H1 (cell line): ENCODE results near the gene CUBN. TPM values are rescaled to one million over a fixed set of nuclear protein-coding genes. Genes with fewer than 3 reads are reported as not detected.

Experiments
- CTCF ChIA-PET: fragments of 300-600 bp; sonication (Branson Sonifier 250); formaldehyde crosslinking; loops from one replicate; lab custom pipeline; 2021; ENCODE audit not compliant: partially characterized antibody; lab: Charles Lee
- POLR2A ChIA-PET: fragments of 300-600 bp; sonication (Branson Sonifier 250); formaldehyde crosslinking; loops from one replicate; lab custom pipeline; 2021; ENCODE audit warnings: inconsistent platforms; ENCODE audit not compliant: partially characterized antibody; lab: Charles Lee
- DNase-seq, 2 experiments: peaks; one replicate each; pipeline versions ENCODE4 v3.0.0 to v3.0.0-alpha.2; 2010 to 2022; ENCODE audit warnings: low spot score in 2 of 2, low read depth in 1 of 2, mixed read lengths in 1 of 2
- FAIRE-seq: peaks from 2 replicates; lab custom pipeline; 2011; peaks lifted over from hg19 to GRCh38; lab: Jason Lieb, UNC
- H2AFZ ChIP-seq: 2 replicates; pipeline ENCODE4 v1.8.1; 2012; ENCODE audit warnings: low read length, inconsistent platforms
- H2AK5ac ChIP-seq: 2 replicates; pipeline ENCODE4 v1.6.1; 2013; ENCODE audit warnings: low read depth, low read length
- H2BK120ac ChIP-seq: replicated peaks from 2 replicates; pipeline ENCODE3; 2013; ENCODE audit warnings: low read depth, low read length, inconsistent platforms
- H2BK12ac ChIP-seq: 2 replicates; pipeline ENCODE4 v1.6.1; 2013; ENCODE audit warnings: low read depth, low read length
- H2BK15ac ChIP-seq: 2 replicates; pipeline ENCODE4 v1.6.1; 2013; ENCODE audit warnings: low read length
- H2BK20ac ChIP-seq: 2 replicates; pipeline ENCODE4 v1.6.1; 2013; ENCODE audit warnings: low read length
- H2BK5ac ChIP-seq: 2 replicates; pipeline ENCODE4 v1.6.1; 2013; ENCODE audit warnings: low read depth, low read length
- H3K14ac ChIP-seq: 2 replicates; pipeline ENCODE4 v1.6.1; 2013; ENCODE audit warnings: inconsistent platforms; ENCODE audit not compliant: insufficient read length
- H3K18ac ChIP-seq: 2 replicates; pipeline ENCODE4 v1.6.1; 2013; ENCODE audit warnings: low read length; ENCODE audit errors: extremely low read depth
- H3K23ac ChIP-seq: 2 replicates; pipeline ENCODE4 v1.6.1; 2013; ENCODE audit warnings: inconsistent platforms; ENCODE audit not compliant: insufficient read length
- H3K23me2 ChIP-seq: 2 replicates; pipeline ENCODE4 v1.6.1; 2013; ENCODE audit warnings: low read depth, low read length
- H3K27ac ChIP-seq: 2 replicates; pipeline ENCODE4 v1.6.1; 2011; ENCODE audit warnings: low read depth, low read length, inconsistent platforms
- H3K27me3 ChIP-seq, 4 experiments: replicated peaks in 1 of 4; 1 replicate in 1 of 4; 2 replicates in 3 of 4; pipeline versions ENCODE4 v1.6.1 to v1.8.1; 2011 to 2013; ENCODE audit warnings: low read length in 3 of 4, mild to moderate bottlenecking in 3 of 4, inconsistent platforms in 2 of 4, mixed read lengths in 2 of 4, moderate library complexity in 1 of 4; ENCODE audit not compliant: control insufficient read depth in 3 of 4, insufficient read depth in 3 of 4; ENCODE audit errors: extremely low read depth in 1 of 4
- H3K36me3 ChIP-seq, 4 experiments: 2 replicates each; pipeline versions ENCODE4 v1.6.1 to v1.8.1; 2011 to 2013; ENCODE audit warnings: mild to moderate bottlenecking in 4 of 4, low read length in 3 of 4, moderate library complexity in 2 of 4, control low read depth in 1 of 4, inconsistent platforms in 1 of 4; ENCODE audit not compliant: insufficient read depth in 4 of 4, control insufficient read depth in 2 of 4
- H3K4ac ChIP-seq: replicated peaks from 2 replicates; pipeline ENCODE3; 2013; ENCODE audit warnings: low read length, low read depth, mixed read lengths, inconsistent platforms; ENCODE audit not compliant: insufficient read length
- H3K4me1 ChIP-seq, 4 experiments: replicated peaks in 1 of 4; 1 replicate in 1 of 4; 2 replicates in 3 of 4; pipeline versions ENCODE4 v1.6.1 to v1.8.1; 2011 to 2013; ENCODE audit warnings: low read length in 3 of 4, inconsistent platforms in 2 of 4, mixed read lengths in 1 of 4; ENCODE audit not compliant: insufficient read depth in 4 of 4, control insufficient read depth in 3 of 4
- H3K4me2 ChIP-seq, 2 experiments: 2 replicates each; pipeline versions ENCODE4 v1.6.1 to v1.8.1; 2011 to 2013; ENCODE audit warnings: low read depth in 2 of 2, low read length in 2 of 2, control low read depth in 1 of 2, inconsistent platforms in 1 of 2, mild to moderate bottlenecking in 1 of 2; ENCODE audit not compliant: insufficient read depth in 1 of 2
- H3K4me3 ChIP-seq, 4 experiments: fragments of 200-600, 300-600 bp in 1 of 4; sonication (generic), shearing (Covaris generic), sonication (Bioruptor Twin) in 1 of 4; 2 replicates each; pipeline versions ENCODE4 v1.5.1 to v1.8.1; 2011 to 2016; ENCODE audit warnings: low read length in 4 of 4, low read depth in 3 of 4, control low read depth in 2 of 4, inconsistent platforms in 2 of 4, mild to moderate bottlenecking in 2 of 4, mixed read lengths in 1 of 4, moderate library complexity in 1 of 4; ENCODE audit not compliant: insufficient read depth in 2 of 4; ENCODE audit errors: extremely low read depth in 1 of 4
- H3K56ac ChIP-seq: replicated peaks from 2 replicates; pipeline ENCODE3; 2013; ENCODE audit warnings: low read depth, mild to moderate bottlenecking, mixed read lengths, low read length, inconsistent platforms; ENCODE audit not compliant: insufficient read length
- H3K79me1 ChIP-seq: 2 replicates; pipeline ENCODE4 v1.6.1; 2013; ENCODE audit warnings: low read depth, low read length, control low read depth
- H3K79me2 ChIP-seq, 2 experiments: 2 replicates each; pipeline versions ENCODE4 v1.6.1 to v1.8.1; 2012 to 2013; ENCODE audit warnings: low read length in 2 of 2, mild to moderate bottlenecking in 2 of 2, inconsistent platforms in 1 of 2; ENCODE audit not compliant: insufficient read depth in 2 of 2, control insufficient read depth in 1 of 2
- H3K9ac ChIP-seq, 4 experiments: replicated peaks in 1 of 4; 1 replicate in 1 of 4; 2 replicates in 3 of 4; pipeline versions ENCODE4 v1.6.1 to v1.8.1; 2011 to 2013; ENCODE audit warnings: low read depth in 3 of 4, low read length in 3 of 4, control low read depth in 2 of 4, mild to moderate bottlenecking in 2 of 4, moderate library complexity in 2 of 4, inconsistent platforms in 1 of 4; ENCODE audit errors: extremely low read depth in 1 of 4
- H3K9me3 ChIP-seq, 2 experiments: 2 replicates each; pipeline versions ENCODE4 v1.6.1 to v1.8.1; 2012 to 2013; ENCODE audit warnings: mild to moderate bottlenecking in 2 of 2, moderate library complexity in 2 of 2, control low read depth in 1 of 2, inconsistent platforms in 1 of 2, low read depth in 1 of 2, low read length in 1 of 2, mixed read lengths in 1 of 2; ENCODE audit not compliant: insufficient read depth in 2 of 2
- H4K20me1 ChIP-seq, 2 experiments: replicated peaks in 1 of 2; 2 replicates each; pipeline versions ENCODE3 to v1.8.1; 2011 to 2013; ENCODE audit warnings: inconsistent platforms in 2 of 2, low read length in 2 of 2, mild to moderate bottlenecking in 1 of 2; ENCODE audit not compliant: insufficient read depth in 2 of 2, control insufficient read depth in 1 of 2
- H4K5ac ChIP-seq: 2 replicates; pipeline ENCODE4 v1.6.1; 2013; ENCODE audit warnings: low read length, low read depth, mixed read lengths, inconsistent platforms; ENCODE audit not compliant: insufficient read length
- H4K8ac ChIP-seq: 2 replicates; pipeline ENCODE4 v1.8.0; 2013; ENCODE audit warnings: mild to moderate bottlenecking, moderate library complexity, low read length, inconsistent platforms; ENCODE audit not compliant: insufficient read depth; ENCODE audit errors: extremely low read depth
- H4K91ac ChIP-seq: replicated peaks from 2 replicates; pipeline ENCODE3; 2013; ENCODE audit warnings: low read length, mixed read lengths, inconsistent platforms; ENCODE audit not compliant: insufficient read length
- ASH2L ChIP-seq: fragments of 200-600, 300-600 bp; sonication (generic); IDR thresholded peaks from one replicate; pipeline ENCODE4 v1.7.1; 2017; ENCODE audit warnings: low read length
- EGR1 ChIP-seq: IDR thresholded peaks from 2 replicates; pipeline ENCODE4 v1.6.1; 2011; ENCODE audit warnings: low read depth, low read length, borderline replicate concordance
- KDM4A ChIP-seq: IDR thresholded peaks from one replicate; pipeline ENCODE4 v1.7.1; 2012; ENCODE audit warnings: low read depth, mild to moderate bottlenecking, moderate library complexity, low read length, inconsistent platforms; ENCODE audit not compliant: severe bottlenecking
- KDM5A ChIP-seq: fragments of 200-600 bp; IDR thresholded peaks from 2 replicates; pipeline ENCODE4 v1.7.1; 2012; ENCODE audit warnings: mild to moderate bottlenecking, low read length, inconsistent platforms, mixed read lengths
- MAFK ChIP-seq: IDR thresholded peaks from 2 replicates; pipeline ENCODE4 v1.6.1; 2012; ENCODE audit warnings: low read depth, mild to moderate bottlenecking, improper control_type of control experiment, low read length
- PHF8 ChIP-seq: fragments of 200-600 bp; sonication (generic); conservative IDR thresholded peaks from 2 replicates; pipeline ENCODE4 v1.7.1; 2012; ENCODE audit warnings: low read depth, mild to moderate bottlenecking, inconsistent platforms, low read length, moderate library complexity
- RAD21 ChIP-seq, 2 experiments: IDR thresholded peaks in 1 of 2; conservative IDR thresholded peaks in 1 of 2; 2 replicates each; pipeline ENCODE4 v1.6.1; 2011; ENCODE audit warnings: low read depth in 2 of 2, low read length in 2 of 2, improper control_type of control experiment in 1 of 2, inconsistent platforms in 1 of 2, mild to moderate bottlenecking in 1 of 2, moderate library complexity in 1 of 2
- SAP30 ChIP-seq: fragments of 300-600 bp; sonication (generic); IDR thresholded peaks from 2 replicates; pipeline ENCODE4 v1.7.1; 2012; ENCODE audit warnings: low read length, moderate library complexity, mild to moderate bottlenecking, inconsistent platforms; ENCODE audit not compliant: insufficient read depth, insufficient replicate concordance
- SIN3A ChIP-seq, 2 experiments: IDR thresholded peaks in 1 of 2; conservative IDR thresholded peaks in 1 of 2; 2 replicates each; pipeline ENCODE4 v1.6.1; 2011 to 2012; ENCODE audit warnings: low read length in 2 of 2, improper control_type of control experiment in 1 of 2, low read depth in 1 of 2, mild to moderate bottlenecking in 1 of 2
- WGBS, 2 experiments: shearing (Covaris generic) in 1 of 2; methylation state at CpG; one replicate each; pipeline versions ENCODE4 v1.1.6 to v1.1.7; 2013 to 2015; ENCODE audit warnings: low lambda C conversion rate in 2 of 2, mixed read lengths in 2 of 2, inconsistent platforms in 1 of 2, low coverage in 1 of 2, missing lambda C conversion rate in 1 of 2; ENCODE audit not compliant: insufficient replicate concordance in 2 of 2, insufficient coverage in 1 of 2, insufficient read length in 1 of 2; ENCODE audit errors: extremely low coverage in 1 of 2, missing lambda C conversion rate in 1 of 2; 5-methylcytosine and 5-hydroxymethylcytosine counted together
- polyA plus RNA-seq, 7 experiments: library from polyadenylated mRNA; depleted of rRNA in 3 of 7; stranded (reverse) in 5 of 7; unstranded in 2 of 7; fragments of >200 nt in 5 of 7; fragments of 200-250 nt in 2 of 7; gene quantifications; 1 replicate in 5 of 7; 2 replicates in 1 of 7; 4 replicates in 1 of 7; pipeline versions ENCODE4 v1.2.1 to v1.2.3, GENCODE V29; 2011 to 2013; ENCODE audit warnings: missing spikeins in 2 of 7, mixed read lengths in 2 of 7
- total RNA-seq: library from RNA; stranded (reverse); fragmentation: NEBNext Ultra II Directional; extraction: Animal tissue kit (Norgen Biotek cat#: 25700); gene quantifications from 2 replicates; pipeline ENCODE4 v1.2.1, GENCODE V29; 2021
- TF ChIP-seq, protein P1 (sequence below), 3 experiments: IDR thresholded peaks; 1 replicate in 2 of 3; 2 replicates in 1 of 3; pipeline versions ENCODE4 v1.5.1 to v1.6.1; 2011; ENCODE audit warnings: low read length in 3 of 3, mild to moderate bottlenecking in 3 of 3, inconsistent platforms in 2 of 3, low read depth in 1 of 3, moderate library complexity in 1 of 3; ENCODE audit not compliant: insufficient read depth in 1 of 3; ENCODE audit errors: control extremely low read depth in 1 of 3

Gene CUBN
- total and polyA plus RNA-seq, 2 of the 8 experiments (the other 6 are each of a cell fraction or from before 2014, with no cell fraction given) = 0.04 to 0.08 TPM

- no peak overlapping the region for H2BK12ac ChIP-seq
- no peak overlapping the region for H4K5ac ChIP-seq
- H2AFZ ChIP-seq = no peak overlapping the region
- H3K4me1 ChIP-seq = no peaks in the 10 kb centered on the region
- H3K56ac ChIP-seq = no peak overlapping the region
- CTCF ChIA-PET = interaction anchor here (0.8 to 1.0 kb wide), 2 partner anchors 10 to 131 kb away, joined by 3 read pairs; no protein-coding TSS in a partner anchor
- H2BK20ac ChIP-seq = no peak overlapping the region
- no peaks in the 10 kb centered on the region for H3K23me2 ChIP-seq
- H3K23ac ChIP-seq = no peak overlapping the region
- H3K36me3 ChIP-seq = no peaks in the 10 kb centered on the region
- POLR2A ChIA-PET = no interaction called here
- H4K91ac ChIP-seq = no peak overlapping the region
- no peak overlapping the region for H3K14ac ChIP-seq
- no peak overlapping the region for H2BK15ac ChIP-seq
- H4K8ac ChIP-seq = no peak overlapping the region
- no peak overlapping the region for H2BK120ac ChIP-seq
- no peak for DNase-seq
- H2BK5ac ChIP-seq = no peak overlapping the region
- TF ChIP-seq SIN3A (conservative IDR thresholded peaks at IDR 0.05 in 1 of 2, IDR thresholded peaks at IDR 0.05 in 1 of 2; ENCODE audit: low read depth in 1 of 2, low read length in 2 of 2) (no peak), EGR1 (no peak), PHF8 (no peak), MAFK (no peak), ASH2L (no peak), KDM5A (no peak), KDM4A (no peak), SAP30 (no peak), RAD21 (IDR thresholded peaks at IDR 0.05 in 1 of 2, conservative IDR thresholded peaks at IDR 0.05 in 1 of 2; ENCODE audit: low read depth in 2 of 2, low read length in 2 of 2) (no peak)
- TF ChIP-seq, protein P1, sequence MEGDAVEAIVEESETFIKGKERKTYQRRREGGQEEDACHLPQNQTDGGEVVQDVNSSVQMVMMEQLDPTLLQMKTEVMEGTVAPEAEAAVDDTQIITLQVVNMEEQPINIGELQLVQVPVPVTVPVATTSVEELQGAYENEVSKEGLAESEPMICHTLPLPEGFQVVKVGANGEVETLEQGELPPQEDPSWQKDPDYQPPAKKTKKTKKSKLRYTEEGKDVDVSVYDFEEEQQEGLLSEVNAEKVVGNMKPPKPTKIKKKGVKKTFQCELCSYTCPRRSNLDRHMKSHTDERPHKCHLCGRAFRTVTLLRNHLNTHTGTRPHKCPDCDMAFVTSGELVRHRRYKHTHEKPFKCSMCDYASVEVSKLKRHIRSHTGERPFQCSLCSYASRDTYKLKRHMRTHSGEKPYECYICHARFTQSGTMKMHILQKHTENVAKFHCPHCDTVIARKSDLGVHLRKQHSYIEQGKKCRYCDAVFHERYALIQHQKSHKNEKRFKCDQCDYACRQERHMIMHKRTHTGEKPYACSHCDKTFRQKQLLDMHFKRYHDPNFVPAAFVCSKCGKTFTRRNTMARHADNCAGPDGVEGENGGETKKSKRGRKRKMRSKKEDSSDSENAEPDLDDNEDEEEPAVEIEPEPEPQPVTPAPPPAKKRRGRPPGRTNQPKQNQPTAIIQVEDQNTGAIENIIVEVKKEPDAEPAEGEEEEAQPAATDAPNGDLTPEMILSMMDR (IDR thresholded peaks at IDR 0.05; ENCODE audit: control extremely low read depth in 1 of 3, insufficient read depth in 1 of 3, low read depth in 1 of 3, low read length in 3 of 3) = no peak
- TF ChIP-seq, all 59 proteins: peak for 0
- no peak overlapping the region for H2AK5ac ChIP-seq
- H3K4me2 ChIP-seq = no peak overlapping the region
- no peaks in the 10 kb centered on the region for H3K79me1 ChIP-seq
- H3K27me3 ChIP-seq = no peaks in the 10 kb centered on the region
- 65% methylated on average over 3 of the region's 3 CpGs; no CpG with 5 or more reads in 1 of the 2 experiments for WGBS, 2 experiments
- H3K18ac ChIP-seq = no peak overlapping the region
- H3K4ac ChIP-seq = no peak overlapping the region
- no peak overlapping the region for H3K9ac ChIP-seq
- H3K27ac ChIP-seq = no peak overlapping the region
- no peaks in the 10 kb centered on the region for H4K20me1 ChIP-seq
- H3K79me2 ChIP-seq = no peaks in the 10 kb centered on the region
- no peak overlapping the region for H3K4me3 ChIP-seq
- no peaks in the 10 kb centered on the region for H3K9me3 ChIP-seq
- no peak for FAIRE-seq
Observed at GRCh38 chr10:17112566-17112965, 17.0 kb downstream of the CUBN start.
